CD4-positive, alpha-beta T cell treated with Interleukin-12 subunit alpha and Interleukin-12 subunit beta, for 1 hour (primary cell): Measurements from ENCODE around the gene SAMD7.

Experiments used
- DNase-seq: peaks from one replicate; pipeline ENCODE4 v3.0.0-alpha.2; 2020

SAMD7 gene, protein sequence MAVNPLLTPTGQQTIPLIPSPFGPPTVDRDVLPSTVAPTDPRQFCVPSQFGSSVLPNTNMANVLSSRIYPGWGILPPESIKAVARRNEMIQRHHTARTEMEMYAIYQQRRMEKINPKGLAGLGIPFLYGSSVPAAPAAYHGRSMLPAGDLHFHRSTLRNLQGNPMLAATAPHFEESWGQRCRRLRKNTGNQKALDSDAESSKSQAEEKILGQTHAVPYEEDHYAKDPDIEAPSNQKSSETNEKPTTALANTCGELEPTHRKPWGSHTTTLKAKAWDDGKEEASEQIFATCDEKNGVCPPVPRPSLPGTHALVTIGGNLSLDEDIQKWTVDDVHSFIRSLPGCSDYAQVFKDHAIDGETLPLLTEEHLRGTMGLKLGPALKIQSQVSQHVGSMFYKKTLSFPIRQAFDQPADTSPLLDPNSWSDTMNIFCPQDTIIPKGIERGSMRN

DNA sequence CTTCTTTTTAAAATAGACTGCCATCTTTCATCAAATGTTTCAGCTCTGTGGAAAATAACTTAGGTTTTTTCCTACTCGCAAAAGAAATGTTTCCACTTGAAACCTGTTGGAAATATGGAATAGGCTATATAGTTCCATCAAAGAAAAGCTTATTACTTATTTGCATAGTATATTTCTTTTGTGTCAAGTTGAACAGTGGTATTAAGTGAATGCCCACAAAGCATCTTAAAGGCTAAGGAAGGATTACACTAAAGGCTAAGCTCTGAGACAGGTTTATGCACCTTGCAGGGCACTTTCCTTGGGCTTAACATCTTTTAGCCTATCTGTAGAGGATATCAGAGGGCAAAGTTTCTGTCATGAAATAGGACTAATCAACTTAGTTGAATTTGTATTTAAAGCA is at the start of gene SAMD7:
TSS of gene SAMD7 (plus strand) at position 301 of the 400 bp plus-strand sequence. CDS start 7,927 bp downstream, outside the sequence.
- DNase-seq = no peak

DNA sequence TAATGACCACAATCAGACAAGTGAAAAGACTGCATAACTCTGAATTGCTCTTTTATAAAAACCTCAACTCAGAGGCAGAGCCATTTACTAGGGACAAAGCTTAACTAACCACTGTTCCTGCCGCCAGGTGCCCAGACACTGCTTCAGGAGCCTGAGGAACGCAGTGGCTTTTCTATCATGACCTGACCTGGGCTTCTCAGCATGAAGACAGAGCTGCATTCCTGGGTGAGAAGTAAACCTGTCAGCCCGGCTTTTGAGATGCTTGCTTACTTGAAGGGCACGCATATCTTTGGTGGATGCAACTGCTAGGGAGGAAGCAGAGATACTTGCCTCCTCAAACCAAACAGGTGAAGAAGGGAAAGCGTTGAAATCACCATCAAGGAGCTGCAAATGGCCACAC is 49.5 kb upstream of the SAMD7 start:
- DNase-seq = no peak

DNA sequence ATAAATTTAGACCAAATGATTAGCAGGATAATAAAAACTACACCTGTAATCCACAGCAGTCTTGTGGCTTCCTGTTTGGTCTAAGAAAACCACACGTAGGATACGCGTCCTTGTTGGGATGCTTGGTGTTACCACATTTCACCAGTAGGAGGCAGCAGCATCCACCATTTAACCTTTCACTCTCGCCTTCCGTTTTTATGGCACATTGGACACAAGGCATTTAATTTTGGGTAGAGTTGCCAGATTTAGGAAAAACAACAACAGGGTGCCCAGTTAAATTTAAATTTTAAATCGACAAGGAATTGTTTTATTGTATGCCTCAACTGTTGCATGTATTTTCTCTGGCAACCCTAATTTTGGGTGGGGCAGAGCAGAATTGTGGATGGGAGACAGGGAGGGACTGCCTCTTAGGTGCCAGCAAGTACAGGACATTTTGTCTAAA is 47.9 kb upstream of the SAMD7 start:
- DNase-seq = peak; percentile 76

DNA sequence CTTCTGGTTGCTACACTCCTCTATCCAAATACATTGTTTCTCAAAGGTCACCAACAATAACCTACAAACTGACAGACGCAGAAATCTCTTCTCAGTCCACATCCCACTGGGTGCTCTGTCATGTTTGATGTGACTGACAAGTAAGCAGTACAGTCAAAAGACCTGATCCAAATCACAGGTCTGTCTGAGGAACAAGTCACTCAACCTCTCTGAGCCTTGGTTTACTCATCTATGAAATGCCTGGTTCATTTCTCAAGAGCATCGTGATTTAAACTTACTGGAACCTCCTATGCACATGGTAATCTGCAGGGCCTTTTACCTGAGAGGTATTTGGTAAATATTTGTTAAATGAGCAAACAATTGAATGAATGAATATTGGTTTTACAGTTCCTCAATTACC is 47.1 kb upstream of the SAMD7 start:
- no peak for DNase-seq

DNA sequence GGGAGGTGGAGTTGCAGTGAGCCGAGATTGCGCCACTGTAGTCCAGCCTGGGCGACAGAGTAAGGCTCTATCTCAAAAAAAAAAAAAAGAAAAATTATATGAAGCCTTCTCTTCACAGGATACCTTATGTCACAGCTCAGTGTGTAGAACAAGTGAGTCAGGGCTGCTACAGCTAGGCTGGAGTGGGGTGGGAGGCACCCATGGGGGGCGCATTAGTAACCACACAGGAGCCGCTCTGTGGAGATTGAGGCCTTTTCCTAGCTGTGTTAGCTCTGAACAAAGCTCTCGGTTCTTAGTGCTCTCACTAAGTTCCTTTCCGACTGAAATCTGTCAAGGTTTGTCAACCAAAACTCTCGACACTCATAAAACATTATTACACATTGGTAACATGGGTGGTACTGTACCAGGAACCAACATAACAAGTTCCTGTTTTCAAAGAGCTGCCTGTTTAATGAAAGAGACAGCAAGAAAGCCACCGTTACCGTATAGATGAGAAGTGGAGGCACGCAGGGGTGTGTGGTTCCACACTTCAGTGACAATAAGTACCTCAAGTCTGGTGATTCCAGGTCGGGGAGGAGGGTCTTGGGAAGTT is 46.1 kb upstream of the SAMD7 start:
- no peak for DNase-seq

DNA sequence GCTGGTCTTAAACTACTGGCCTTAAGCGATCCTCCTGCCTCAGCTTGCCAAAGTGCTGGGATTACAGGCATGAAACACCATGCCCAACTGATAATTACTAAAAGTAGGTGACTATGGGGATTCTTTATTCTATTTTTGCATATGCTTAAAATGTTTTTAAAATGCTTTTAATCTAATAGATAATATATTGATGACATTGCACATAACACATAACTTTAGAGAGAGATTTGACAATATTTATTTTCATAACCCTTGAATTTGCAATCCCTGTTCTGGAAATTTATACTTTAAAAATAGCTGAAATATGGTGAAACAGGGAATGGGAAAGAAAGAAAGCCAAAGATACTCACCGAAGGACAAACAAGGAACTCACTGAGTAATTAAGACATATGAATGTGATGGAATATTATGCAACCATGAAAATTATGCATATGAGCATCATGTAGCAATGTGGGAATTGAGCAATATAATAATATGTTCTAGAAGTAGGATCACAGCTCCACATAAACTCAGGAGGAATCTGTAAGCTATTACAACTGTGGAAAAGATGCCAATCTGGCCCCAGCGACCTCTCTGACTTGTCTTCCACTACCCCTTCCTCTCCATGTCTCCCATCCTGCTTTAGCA is 43.7 kb upstream of the SAMD7 start:
- DNase-seq = no peak

DNA sequence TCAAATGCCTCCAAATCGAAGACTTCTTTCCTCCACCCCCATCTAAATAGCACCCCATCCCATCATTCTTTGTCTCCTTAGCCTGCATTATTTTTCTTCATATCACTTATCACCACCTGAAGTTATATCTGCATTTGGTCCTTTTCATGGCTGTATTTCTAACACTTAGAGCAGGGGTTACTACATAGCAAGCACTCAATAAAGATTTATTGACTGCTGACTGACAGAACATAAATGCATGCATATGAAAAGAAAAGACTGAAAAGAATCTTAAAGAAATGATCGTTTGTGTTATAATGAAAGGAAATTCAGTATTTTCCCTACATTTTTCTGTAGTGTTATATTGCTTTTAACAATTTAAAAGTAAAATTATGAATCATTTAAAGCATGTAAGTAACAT is 43.0 kb upstream of the SAMD7 start:
- no peak for DNase-seq

DNA sequence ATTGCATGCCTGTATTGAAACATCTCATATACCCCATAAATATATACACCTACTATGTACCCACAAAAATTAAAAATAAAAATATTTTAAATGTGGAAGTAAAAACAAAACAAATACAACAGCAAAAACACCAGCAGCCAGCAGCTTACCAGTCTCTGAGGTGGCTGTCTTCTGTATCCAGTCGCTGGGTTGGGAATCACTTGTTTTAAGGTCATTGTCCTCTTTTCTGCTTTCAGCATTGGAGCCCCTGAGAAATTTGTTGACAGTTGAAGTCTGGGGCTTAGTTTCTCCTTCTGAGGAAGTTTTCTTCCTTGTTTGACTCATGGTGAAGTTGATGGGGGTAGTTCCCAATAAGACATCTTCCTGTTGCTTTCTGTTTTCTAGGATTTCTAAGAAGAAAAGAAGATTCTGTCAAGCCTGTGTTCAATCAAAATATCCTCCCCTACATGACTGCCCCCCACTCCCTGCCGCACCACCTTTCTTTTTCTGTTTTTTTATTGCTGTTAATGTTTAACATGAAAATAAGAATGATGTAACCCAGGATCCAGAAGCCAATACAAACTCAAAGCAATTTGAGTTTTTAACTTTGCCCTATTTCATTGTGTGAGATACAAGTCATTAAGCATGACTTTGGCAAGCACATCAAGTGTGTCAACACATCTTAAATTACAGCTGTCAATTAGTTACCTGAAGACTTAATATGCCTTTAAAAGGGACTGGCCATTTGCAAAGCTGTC is 41.7 kb upstream of the SAMD7 start, which contains the start of gene LRRC31:
TSS of gene LRRC31 (minus strand) at position 452 of the 737 bp plus-strand sequence. CDS start at position 324, 128 bp downstream.
- no peak for DNase-seq

DNA sequence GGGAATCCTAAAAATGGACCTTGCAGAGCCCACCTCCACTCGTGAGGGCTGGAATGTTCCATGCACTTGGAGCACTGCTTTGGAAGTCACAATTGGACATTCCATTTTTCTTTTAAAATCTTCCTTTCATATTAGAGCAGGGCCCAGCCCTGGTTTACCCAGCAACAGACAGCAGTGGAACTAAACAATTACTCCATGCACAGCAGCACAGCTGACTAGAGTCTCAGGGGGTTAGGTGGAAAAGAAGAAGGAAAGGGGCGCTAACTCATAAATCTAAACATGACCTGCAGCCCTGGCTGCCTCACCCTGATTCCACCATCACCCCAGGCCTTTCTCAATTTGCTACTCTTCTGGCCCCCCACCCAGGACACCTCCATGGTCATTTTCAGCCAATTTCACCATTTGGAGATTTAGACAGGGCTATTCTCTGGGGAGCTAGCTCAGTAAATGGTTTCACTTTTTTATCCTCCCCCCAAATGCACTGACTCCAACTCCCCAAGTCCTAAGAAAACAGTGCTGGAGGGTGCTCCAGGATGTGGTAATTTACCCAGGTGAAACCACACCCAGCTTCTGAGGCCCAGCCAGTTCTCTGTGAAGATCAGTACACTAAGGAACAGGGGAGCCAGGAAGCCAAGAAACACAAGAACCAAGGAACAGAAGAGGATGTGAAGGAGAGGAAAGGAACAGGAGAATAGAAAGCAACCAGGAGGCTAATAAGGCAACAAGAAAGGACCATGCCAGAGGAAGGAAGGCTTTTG is 40.1 kb upstream of the SAMD7 start:
- DNase-seq = no peak

DNA sequence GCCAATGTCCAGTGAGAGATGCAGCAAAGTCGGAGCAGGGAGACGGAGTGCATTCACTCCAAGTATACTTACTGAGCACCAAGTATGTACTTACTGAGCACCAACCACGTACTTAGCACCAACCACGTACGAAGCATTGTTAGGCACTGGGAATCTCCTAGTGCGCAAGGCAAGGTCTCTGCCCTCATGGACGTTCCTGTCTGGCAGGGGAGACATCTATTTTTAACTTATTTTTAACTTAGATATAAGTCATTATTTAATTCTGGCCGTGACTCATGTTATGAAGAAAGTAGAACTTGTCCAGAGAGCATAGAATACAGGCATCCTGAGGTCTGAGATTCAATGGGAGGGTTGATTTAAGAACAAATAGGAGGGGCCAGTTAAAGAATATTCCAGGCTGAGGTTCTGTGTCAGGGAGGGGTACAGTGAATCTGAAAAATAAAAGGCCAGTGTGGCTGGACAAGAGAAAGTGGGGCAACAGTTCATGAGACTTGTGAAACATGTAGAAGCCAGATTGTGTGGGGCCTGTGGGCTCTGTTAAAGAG is 32.3 kb upstream of the SAMD7 start:
- no peak for DNase-seq

DNA sequence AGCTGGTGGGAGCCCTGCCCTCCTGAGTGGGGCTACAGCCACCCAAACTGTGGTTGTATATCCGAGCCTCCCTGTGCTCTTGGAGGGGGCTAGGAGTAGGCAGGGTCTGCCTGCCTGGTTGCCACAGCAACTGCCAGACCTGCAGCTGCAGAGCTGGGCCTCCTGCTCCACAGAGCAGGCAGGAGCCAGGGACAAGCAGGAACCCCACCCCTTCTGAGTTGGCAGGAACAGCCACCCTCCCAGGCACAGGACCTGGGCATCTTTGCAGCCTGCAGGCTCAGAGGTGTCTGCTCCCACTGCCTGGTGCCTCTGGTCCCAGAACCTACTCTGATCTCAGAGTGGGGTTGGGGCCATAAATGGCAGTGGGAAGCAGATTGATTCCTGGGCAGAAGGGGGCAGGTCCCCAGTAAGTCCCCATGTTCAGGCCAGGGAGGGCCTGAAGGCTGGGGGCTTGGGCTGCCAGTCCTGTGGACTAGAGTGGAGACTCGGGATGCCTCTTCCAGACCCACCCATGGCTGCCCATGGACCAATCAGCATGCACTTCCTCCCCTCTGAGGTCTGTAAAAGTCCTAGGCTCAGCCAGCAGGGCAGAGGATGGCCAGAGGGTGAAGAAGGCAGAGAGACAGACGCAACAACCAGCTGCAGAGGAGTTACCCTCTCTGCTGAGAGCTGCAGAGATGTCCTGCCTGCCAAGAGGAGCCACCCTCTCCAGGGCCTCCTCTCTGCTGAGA is 31.4 kb upstream of the SAMD7 start:
- DNase-seq = no peak

DNA sequence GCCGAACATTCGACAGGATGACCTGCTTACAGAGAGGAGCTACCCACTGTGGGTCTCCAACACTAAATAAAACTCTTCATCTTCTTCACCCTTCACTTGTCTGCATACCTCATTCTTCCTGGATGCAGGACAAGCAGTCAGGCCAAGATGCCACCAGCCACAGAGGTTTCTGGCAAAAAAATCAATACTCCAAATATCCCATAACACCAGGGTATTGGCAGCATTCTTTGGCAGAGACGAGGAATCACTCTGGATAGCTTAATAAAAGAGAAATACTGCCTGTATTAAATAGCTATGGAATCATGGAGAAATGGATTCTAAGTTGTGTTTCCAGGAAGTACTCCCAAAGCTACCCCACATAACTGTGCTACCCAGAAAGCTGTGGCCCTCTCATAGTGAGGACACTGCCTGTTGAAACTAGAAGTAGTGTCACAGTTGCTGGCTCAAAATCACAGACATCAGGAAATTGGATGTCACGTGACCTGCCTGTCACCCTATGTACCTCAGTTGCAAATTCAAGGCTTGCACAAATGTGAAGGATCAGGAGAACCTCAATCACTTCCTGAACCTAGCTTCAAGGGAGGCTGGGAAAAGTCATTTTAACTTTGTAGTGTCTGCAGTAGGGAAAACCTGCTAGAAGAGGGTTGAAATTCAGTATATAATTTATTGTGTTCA is 30.7 kb upstream of the SAMD7 start:
- DNase-seq = no peak

DNA sequence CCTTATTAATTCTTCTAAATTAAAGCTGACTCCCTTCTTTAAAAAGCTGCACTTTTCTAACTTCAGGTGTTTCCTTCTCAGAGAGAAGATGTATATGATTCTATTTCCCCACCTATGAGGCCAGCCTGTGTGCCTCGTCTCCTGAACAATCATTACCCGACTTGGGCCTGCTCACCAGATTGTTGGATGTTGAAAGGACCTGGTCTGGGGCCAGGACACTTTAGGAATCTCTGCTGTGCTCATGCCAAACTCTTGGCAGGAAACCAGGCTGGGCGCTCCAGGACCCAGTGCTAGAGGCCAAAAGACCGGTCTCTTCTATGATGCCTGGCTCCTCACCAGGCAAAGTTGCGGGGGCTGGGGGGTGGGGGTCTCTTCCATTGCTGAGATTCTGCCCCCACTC is 24.7 kb upstream of the SAMD7 start:
- no peak for DNase-seq

DNA sequence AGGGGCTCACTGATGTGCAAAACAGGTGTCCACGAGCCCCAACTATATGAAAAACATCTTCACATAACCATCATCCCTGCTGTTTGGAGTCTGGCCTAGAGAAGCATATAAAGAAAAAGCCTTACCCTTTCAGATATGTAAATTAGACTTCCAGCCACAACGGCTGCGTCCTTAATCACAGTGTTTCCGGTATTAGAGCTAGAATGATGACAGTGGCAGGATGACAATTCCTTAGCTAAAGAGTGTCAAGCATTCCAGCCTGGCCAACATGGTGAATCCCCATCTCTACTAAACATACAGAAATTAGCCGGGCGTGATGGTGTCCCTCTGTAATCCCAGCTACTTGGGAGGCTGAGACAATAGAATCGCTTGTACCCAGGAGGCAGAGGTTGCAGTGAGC is 19.5 kb upstream of the SAMD7 start:
- DNase-seq = no peak

DNA sequence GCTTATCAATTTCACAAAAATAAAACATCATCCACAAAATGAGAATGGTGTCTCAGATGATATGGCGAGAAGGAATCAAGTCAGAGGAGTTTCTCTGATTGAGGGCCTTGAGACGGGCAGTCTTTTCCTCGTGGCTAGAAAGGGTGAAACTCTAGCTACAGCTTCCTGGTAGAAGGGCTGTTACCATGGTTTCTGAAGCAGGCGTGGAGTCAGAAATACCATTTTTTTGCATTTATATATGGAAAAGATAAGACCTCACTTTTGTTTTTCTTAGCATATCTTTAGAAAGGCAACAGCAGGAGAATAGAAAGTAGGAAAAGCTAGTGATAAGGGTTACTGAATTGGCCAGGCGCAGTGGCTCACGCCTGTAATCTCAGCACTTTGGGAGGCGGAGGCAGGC is 17.3 kb upstream of the SAMD7 start:
- DNase-seq = no peak

DNA sequence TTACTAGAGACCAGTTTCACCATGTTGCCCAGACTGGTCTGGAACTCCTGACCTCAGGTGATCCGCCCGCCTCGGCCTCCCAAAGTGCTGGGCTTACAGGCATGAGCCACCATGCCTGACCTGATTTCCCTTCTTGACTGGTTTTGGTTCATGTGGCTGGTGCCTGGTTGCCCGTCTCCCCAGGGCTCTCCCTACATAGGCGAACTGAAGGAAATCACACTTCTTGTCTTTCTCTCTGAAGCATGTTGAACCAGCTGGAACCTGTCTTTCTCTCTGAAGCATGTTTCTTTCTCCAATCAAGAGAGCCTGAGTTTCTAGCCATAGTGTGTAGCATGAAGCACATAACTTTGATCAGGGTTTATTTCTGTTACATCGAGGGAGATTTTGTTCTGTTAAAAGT is 16.3 kb upstream of the SAMD7 start:
- no peak for DNase-seq

DNA sequence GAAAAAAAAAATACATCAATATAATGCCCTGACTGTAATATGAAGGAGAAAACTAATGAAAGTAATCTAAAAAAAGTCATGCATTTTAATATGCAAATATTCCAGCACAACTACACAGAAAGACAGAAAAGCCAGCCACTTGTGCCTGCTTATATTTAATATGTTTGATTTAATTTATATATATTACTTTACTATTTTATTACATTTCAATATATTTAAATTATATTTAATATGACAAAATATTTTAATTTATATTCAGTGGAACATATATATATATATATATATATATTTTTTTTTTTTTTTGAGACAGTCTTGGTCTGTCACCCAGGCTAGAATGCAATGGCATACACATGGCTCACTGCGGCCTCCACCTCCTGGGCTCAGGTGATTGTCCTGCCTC is 14.1 kb upstream of the SAMD7 start:
- DNase-seq = no peak

DNA sequence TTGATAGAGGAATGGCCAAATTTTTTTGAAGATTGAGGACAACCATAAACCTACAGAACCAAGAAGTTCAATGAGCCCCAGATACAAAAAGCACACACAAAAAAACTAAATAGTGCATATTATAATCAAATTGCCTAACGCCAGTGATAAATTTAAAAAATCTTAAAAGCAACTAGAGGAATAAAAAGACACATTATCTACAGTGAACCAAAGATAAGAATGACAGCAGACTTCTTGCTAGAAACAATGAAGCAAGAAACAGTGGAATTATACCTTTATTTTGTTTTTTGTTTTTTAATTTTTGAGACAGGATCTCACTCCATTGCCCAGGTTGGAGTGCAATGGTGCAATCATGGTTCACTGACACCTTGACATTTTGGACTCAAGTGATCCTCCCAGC is 9.9 kb upstream of the SAMD7 start:
- no peak for DNase-seq

DNA sequence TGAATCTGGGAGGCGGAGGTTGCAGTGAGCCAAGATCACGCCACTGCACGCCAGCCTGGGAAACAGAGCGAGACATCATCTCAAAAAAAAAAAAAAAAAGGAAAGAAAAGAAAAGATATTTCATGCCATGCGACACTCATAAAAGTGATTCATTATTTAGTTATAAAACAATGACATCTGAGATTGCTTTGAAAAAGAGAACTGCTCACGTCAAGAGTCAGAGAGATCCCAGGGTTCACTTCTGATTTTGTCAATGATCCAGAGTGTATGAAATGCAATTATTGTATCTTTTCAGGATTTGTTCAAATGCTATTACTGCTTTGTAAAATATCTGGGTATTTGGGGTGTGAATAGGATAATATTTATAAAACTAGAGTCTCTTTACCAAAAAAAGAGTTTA is 6.0 kb upstream of the SAMD7 start:
- no peak for DNase-seq

DNA sequence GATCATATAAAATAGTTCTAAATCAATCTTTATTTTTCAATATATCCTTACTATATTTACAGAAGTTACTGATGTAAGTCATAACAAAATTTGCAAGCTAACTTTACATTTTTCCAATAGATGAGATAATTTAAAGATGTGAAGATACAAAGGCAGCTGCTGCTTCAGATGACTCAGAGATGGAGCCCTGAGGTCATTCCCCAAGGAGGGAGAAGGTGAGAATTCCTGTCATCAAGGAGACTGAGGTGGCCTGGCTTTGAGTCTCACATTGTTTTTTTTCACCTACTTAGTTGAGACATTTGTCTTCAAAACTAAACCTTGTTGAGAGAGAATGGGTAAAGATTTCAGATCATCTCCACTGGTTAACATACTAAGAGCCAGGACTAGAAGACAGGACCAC is 3.9 kb upstream of the SAMD7 start:
- no peak for DNase-seq

DNA sequence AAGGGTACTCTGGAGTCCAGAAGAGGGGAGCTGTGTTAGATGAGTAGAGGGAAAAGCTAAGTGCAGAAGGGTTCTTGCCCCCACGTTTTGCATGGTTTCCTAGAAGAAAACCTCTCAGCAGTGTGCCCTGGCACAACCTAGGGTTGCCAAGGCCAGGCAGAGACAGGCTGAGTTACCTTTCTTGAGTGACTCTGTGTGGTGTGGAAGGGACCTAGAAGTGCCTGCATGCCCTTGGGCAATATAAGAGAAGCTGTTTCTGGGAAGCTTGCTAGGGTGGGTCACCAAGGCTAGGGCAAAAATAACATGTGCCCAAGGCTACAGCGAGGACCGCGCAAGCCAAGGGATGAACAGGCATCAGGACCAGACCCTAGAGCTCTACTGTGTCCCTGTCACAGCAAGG is 3.4 kb upstream of the SAMD7 start:
- DNase-seq = no peak
